ENCODE data around the gene SLC39A11.

- TF ChIP-seq EZH2 (optimal IDR thresholded peaks at IDR 0.05; ENCODE audit: low read depth, low read length), result no peak
- TF ChIP-seq, protein P1, sequence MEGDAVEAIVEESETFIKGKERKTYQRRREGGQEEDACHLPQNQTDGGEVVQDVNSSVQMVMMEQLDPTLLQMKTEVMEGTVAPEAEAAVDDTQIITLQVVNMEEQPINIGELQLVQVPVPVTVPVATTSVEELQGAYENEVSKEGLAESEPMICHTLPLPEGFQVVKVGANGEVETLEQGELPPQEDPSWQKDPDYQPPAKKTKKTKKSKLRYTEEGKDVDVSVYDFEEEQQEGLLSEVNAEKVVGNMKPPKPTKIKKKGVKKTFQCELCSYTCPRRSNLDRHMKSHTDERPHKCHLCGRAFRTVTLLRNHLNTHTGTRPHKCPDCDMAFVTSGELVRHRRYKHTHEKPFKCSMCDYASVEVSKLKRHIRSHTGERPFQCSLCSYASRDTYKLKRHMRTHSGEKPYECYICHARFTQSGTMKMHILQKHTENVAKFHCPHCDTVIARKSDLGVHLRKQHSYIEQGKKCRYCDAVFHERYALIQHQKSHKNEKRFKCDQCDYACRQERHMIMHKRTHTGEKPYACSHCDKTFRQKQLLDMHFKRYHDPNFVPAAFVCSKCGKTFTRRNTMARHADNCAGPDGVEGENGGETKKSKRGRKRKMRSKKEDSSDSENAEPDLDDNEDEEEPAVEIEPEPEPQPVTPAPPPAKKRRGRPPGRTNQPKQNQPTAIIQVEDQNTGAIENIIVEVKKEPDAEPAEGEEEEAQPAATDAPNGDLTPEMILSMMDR (IDR thresholded peaks at IDR 0.05; ENCODE audit: low read length), result no peak
Measured at GRCh38 chr17:72872396-72872795, 220.1 kb downstream of the SLC39A11 start.

All from MM.1S (cell line).